HG02943 (cell line): ENCODE measurements around the gene ST3GAL4.
A peak's percentile ranks its signal among the peaks of the same experiment; 100 is the strongest.
"Not testable (repeated sequence)": the region's sequence is repeated elsewhere in the genome, so short reads cannot be mapped to it uniquely, and the experiment has no call there.

Source experiments
- ATAC-seq: cut with Tn5 transposase; IDR thresholded peaks from one replicate; pipeline ENCODE4 v1.9.1; 2021; ENCODE audit warnings: mild to moderate bottlenecking, low read depth, moderate library complexity; ENCODE audit not compliant: unreplicated experiment

Gene ST3GAL4

GRCh38 chr11:126383339-126384335 lies 28.2 kb downstream of the ST3GAL4 start:
- ATAC-seq: no peak

DNA sequence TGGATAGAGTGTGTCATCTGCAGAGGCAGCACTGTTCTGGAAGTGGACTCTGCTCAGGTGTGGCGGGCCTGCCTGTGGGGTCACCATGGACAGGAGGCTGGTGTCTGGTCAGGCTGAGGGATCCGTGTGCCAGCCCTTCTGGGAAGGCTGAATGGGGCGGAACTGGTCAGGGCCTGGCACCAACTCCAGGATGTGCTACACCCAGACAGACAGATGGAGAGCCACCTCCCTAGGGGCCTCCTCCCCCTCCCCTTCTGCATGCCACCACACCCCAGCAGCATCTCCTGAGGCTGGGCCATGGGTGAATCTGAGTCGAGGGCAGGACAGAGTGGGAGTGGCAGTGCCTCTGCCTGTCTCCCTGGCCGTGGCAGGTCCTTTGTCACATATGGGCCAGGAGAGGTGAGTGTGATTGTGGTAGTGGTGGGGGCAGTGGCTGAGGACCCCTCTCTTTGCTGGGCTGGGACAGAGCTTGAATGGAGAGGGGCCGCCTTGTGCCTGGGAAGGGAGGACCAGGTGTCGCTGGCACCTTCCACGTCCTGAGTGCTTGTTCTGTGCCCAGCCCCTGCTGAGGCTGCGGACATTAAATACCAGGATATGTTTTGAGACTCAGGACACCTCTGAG lies 29.1 kb downstream of the ST3GAL4 start:
- no peak for ATAC-seq

DNA sequence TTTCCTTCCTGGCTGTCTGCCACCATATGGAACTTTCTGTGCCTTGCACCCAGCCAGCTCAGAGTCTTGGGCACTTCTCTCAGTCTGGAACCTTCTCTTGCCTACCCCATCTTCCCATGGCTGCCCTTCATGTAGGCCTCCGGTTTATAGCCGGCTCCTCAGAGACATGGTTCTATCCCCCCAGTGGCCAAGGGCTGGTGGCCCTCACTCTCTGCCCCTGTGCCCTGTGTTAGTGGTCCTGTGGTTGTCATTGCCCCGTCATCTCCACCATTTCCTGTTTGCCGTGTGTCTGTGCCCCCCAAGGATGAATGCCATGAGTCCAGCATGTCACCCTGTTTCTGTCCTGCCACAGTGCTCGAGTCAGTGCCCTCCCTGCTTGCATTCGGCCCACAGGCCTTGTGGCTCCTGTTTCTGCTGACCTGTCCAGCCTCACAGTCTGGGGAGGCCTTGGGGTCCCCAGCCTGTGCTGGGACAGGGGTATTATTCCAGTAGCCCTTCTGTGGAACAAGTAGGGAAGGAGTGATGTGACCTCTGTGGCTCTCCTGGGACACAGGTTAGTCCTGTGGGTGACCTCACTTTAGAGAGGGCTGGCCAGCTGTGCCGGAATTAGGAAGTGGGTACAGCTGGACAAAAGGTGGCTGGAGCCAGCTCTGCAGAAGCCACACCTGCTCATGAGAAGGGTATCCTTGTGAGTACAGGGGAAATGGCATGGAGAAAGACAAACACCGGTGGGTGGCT lies 30.7 kb downstream of the ST3GAL4 start:
- ATAC-seq: no peak

- ATAC-seq: not testable (repeated sequence)
These were observed 31.2 kb downstream of the ST3GAL4 start for GRCh38 chr11:126386729-126387071.

DNA sequence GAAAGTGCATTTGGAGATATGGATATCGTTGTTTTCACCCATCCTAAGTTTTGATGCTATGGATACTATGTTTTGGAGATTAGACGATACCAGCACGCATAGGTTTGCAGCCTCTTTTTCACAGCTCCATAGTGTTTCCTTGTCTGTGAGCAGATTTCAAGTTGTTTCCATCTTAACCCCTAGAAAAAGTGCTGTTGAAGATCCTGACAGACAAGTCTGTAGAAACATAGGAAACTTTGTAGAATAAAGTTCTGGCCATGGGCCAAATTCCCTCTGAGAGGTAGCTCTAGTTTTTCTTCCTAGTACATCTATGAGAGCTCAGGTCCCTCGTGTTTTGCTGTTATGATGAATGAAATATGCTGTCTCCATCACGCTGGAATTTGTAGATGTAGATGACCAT lies 32.4 kb downstream of the ST3GAL4 start:
- ATAC-seq: no peak

- no peak for ATAC-seq
These were observed 34.9 kb downstream of the ST3GAL4 start for GRCh38 chr11:126390272-126390867.

DNA sequence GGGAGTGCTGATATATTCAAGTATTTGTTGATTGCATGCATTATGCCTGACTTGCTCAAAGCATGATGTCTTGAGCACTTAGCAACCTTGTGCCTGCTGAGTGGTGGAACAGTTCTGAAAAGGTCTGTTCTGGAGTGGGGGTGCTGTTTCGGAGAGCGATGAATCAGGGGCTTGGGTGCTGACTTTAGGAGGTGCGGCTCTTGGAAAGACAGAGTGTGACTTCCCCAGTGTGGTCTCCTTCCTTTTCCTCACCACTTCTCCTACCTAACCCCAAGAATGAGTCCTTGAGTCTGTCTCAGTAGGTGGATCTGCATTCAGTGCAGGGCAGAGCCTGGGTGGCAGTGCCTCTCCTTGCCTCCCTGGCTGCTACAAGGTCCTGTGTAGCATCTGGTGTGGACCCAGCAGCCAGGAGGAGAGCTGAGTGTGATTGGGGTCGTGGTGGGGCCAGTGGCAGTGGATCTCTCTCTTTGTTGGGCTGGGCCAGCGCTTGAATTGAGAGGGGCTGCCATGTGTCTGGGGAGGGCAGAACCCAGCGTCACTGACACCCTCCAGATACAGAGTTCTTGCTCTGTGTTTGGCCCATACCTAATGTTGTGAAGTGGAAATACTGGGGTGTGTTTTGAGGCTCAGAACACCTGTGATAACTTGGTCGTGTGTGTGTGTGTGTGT lies 35.9 kb downstream of the ST3GAL4 start:
- no peak for ATAC-seq

DNA sequence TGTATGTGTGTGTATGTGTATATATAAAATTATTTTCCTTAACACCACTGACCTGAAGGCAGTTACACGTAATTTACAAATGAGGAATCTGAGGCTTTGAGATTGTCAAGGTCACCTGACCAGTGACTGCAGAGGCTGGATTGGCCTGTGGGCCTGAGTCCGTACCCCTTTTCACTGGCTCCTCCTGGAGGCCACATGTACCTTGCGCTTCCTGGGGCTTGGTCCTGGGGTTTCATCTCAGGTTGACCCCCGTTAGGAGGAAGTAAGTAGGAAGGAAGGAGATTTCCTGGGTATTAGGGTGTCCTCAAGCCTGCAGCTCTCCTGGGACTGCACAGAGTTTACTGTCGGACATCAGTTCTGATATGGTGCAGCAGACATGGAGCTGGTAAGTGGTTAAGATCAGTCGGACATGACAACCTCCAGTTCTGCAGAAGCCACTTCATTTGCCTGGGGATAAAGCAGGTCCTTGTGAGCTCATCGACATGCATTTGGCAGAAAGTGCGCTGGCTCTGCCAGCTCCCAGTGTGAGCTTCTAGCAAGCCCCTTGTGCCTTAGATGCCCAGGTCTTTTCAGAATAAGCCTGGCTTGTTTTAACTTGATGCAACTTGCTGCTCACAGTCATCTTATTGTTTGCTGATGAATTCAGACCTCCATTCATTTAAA lies 36.6 kb downstream of the ST3GAL4 start:
- ATAC-seq: peak; percentile 75

DNA sequence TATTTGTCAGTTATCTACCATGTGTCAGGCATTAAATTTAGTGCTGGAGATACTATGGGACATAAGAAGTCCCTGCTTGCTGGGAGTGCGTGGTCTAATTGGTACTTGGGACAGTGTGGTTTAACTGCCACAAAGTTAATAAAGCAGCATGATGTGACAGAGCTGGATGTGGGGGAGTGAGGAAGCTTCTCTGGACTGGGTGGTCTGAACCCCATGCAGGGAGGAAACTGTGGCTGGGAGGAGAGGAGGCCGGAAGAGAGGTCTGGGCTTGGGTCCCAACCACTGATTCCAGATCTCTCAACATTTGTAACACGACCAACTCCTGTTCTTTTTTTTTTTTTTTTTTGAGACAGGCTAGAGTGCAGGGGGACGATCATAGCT lies 37.1 kb downstream of the ST3GAL4 start:
- ATAC-seq: peak; percentile 42

DNA sequence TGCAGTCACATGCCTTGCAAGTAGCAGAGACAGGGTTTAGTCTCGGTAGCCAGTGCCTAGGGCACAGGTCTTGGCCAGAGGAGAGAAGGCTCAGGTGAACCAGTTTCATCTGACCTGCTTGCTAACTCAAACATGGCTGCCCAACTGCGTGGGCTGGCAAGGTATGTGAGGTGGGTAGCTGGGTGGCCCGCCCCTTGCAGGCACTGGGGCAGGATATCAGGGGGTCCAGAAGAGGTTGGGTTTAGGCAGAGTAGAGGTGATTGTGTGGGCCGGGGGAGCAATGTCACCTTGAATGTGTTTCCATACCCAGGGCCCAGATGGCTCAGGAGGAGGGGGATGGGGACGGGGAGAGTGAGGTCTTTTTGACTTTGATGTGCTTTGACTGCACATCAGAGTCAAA lies 37.7 kb downstream of the ST3GAL4 start:
- no peak for ATAC-seq

DNA sequence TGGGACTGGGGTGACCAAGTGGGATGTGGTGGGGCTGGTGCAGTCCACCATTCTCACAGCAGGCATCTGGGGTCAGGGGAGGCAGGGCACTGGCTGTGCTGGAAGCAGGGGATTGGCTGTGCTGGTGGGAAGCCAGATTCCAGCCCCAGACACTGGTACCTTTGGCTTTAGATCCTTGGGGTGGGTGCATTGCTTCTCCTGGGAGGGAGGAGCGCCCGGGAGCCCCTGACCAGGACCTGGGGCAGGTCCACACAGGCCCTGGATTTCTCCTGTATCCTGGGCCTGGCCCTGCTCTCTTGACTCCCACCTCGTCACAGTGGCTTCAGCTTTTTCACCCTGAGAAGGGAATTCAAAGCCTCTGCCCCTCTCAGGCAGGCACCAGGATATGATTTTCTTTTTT lies 38.5 kb downstream of the ST3GAL4 start:
- ATAC-seq: no peak

GRCh38 chr11:126394634-126395072 lies 39.2 kb downstream of the ST3GAL4 start:
- not testable (repeated sequence) for ATAC-seq

GRCh38 chr11:126395784-126396183 lies 40.3 kb downstream of the ST3GAL4 start:
- not testable (repeated sequence) for ATAC-seq

DNA sequence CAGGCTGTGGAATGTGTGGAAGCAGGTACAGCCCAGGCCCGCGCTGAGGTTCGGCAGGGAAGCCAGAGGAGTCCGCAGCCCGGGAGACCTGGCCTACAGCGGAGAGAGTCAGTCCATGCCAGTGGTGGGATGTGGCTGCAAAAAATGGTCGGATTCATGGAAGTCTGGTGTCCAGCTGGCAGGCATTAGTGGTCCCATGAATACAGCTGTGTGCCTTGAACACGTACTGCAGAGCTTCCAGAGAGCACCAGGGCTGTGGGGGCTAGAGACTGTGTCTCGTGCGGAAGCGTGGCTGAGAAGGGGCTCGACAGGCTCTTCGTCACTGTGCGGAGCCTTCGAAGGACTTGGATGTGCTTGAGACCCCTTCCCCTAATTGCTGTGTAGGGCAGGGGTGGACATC lies 40.8 kb downstream of the ST3GAL4 start:
- not testable (repeated sequence) for ATAC-seq

DNA sequence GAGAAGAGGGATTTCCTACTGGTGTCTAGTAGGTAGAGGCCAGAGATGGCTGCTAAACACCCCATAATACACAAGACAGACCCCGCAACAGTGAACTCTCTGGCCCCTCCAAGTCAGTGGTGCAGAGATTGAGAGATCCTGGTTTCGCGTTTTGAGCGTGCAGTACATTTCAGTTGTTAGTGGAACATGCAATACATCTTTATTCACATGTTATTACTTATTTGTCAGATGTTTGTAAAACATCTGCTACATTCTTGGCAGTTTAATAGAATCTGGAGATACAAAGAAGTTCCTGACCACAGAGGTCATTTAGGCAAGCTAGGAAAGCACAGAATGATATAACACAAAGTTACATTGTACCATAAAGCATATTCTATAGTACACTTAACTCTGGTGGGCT lies 41.5 kb downstream of the ST3GAL4 start:
- ATAC-seq: no peak

DNA sequence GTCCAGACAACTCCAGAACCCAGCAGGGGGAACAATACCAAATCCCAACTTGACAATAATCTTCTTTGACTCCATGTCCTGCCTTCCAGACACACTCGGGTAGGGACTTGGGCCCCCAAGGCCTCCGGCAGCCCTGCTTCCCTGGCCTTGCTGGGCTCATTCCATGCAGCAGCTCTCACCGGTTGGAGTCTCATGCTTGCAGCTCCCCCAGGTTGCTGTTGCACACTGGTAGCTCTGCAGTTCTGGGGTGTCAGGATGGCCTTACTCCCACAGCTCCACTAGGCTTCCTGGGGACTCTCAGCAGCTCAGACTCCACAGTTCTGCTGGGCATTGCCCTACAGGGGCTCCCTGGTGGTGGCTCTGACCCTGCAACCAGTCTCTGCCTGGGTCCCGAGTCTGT lies 42.8 kb downstream of the ST3GAL4 start:
- no peak for ATAC-seq

GRCh38 chr11:126398721-126399120 lies 43.2 kb downstream of the ST3GAL4 start:
- no peak for ATAC-seq

DNA sequence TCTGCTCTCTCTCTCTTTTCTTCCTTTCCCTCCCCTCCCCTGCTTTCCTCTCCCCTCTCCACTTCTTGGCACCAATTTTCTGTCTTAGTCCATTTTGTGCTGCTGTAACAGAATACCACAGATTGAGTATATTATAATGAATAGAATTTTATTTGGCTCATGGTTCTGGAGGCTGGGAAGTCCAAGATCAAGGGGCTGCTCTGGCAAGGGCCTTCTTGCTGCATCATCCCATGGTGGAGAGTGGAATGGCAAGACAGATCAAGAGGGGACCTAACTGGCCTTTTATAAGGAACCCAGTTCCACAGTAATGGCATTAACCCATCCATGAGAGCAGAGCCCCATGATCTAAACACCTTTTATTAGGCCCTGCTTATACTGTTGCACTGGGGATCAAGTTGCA lies 44.5 kb downstream of the ST3GAL4 start:
- ATAC-seq: no peak

- no peak for ATAC-seq
These were observed 45.0 kb downstream of the ST3GAL4 start for GRCh38 chr11:126400479-126400878.
